ENCODE results near the gene CDC34. TPM values are rescaled to one million over a fixed set of nuclear protein-coding genes. Genes with fewer than 3 reads are reported as not detected.

The CDC34 gene
- total and polyA plus RNA-seq, 2 of the 8 experiments (the other 6 are each of a cell fraction or from before 2014, with no cell fraction given) = 95.9 to 129 TPM

DNA sequence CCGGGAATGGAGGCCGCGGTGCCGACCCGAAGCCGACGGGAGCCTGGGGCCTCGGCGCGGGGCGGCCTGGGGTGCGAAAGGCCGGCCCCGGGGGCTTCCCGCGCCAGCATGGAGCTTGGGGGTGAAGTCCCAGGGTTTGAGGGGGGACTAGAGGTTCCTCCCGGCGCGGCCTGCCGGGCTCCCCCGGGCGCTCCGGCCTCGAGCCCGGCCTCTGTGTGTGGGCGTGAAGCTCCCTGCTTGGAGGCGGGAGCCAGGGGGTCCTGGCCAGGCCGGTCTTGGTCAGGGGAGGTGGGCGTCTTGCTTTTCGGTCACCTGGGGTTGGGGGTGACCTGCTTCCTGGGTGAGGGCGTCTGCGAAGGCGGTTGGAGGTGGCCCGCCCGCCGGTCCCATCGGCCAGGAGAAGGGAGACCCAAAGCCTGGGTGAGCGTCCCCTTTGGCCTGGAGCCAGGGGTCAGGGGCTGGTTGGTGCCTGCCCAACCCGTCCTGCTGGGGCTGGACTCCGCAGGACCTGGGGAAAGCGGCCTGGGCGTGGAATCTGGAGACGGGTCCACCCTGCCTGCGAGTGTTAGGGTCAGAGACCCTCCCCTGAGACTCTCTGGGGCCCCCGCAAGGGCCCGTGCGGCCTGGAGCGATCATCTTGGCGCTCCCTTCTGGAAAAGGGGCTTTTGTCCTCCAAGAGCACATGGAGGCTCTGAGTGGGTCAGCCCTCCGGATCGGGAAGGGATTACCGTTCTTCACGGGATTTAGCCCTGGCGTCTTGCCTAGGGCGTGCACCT, 41.4 kb downstream of the CDC34 start:
- Histone ChIP-seq H3K79me1 (ENCODE audit: low read depth, low read length) (peaks cover 8% of the 10 kb centered on the region), H3K4ac (replicated peaks; ENCODE audit: insufficient read length, low read depth, low read length) (peak overlapping the region; percentile 28), H3K9me3 (ENCODE audit: insufficient read depth in 2 of 2, low read depth in 1 of 2, low read length in 1 of 2) (peaks cover 0 to 5% of the 10 kb centered on the region in 2 experiments; a peak in 1 of 4 replicates), H2AFZ (ENCODE audit: low read length) (no peak overlapping the region), H3K23ac (ENCODE audit: insufficient read length) (no peak overlapping the region), H3K27me3 (replicated peaks in 1 of 4; ENCODE audit: control insufficient read depth in 3 of 4, extremely low read depth in 1 of 4, insufficient read depth in 3 of 4, low read length in 3 of 4) (peaks cover 0 to 3% (median 0%) of the 10 kb centered on the region in 4 experiments; a peak in 1 of 7 replicates), H3K14ac (ENCODE audit: insufficient read length) (no peak overlapping the region), H4K20me1 (replicated peaks in 1 of 2; ENCODE audit: control insufficient read depth in 1 of 2, insufficient read depth in 2 of 2, low read length in 2 of 2) (peaks cover 24 to 30% of the 10 kb centered on the region in 2 experiments), H2AK5ac (ENCODE audit: low read depth, low read length) (no peak overlapping the region), H3K79me2 (ENCODE audit: control insufficient read depth in 1 of 2, insufficient read depth in 2 of 2, low read length in 2 of 2) (peaks cover 48 to 55% of the 10 kb centered on the region in 2 experiments), H3K4me1 (replicated peaks in 1 of 4; ENCODE audit: control insufficient read depth in 3 of 4, insufficient read depth in 4 of 4, low read length in 3 of 4) (peaks cover 0 to 21% (median 11%) of the 10 kb centered on the region in 4 experiments; a peak in 5 of 7 replicates), H3K23me2 (ENCODE audit: low read depth, low read length) (peaks cover 11% of the 10 kb centered on the region; the same call in 1 of the 2 replicates), H2BK120ac (replicated peaks; ENCODE audit: low read depth, low read length) (no peak overlapping the region), H3K36me3 (ENCODE audit: control insufficient read depth in 2 of 4, insufficient read depth in 4 of 4, low read length in 3 of 4) (peaks cover 0 to 7% (median 2%) of the 10 kb centered on the region in 4 experiments; a peak in 1 of 8 replicates), H3K4me3 (ENCODE audit: extremely low read depth in 1 of 4, insufficient read depth in 2 of 4, low read depth in 3 of 4, low read length in 4 of 4) (peak overlapping the region; percentile 93 to 97 (median 94)), H3K4me2 (ENCODE audit: insufficient read depth in 1 of 2, low read depth in 2 of 2, low read length in 2 of 2) (peak overlapping the region; percentile 96 to 99), H4K91ac (replicated peaks; ENCODE audit: insufficient read length, low read length) (peak overlapping the region; percentile 66), H3K56ac (replicated peaks; ENCODE audit: insufficient read length, low read depth, low read length) (peak overlapping the region; percentile 84), H2BK12ac (ENCODE audit: low read depth, low read length) (no peak overlapping the region), H4K8ac (ENCODE audit: extremely low read depth, insufficient read depth, low read length) (peak overlapping the region; percentile 97), H4K5ac (ENCODE audit: insufficient read length, low read depth, low read length) (peak overlapping the region; percentile 22), H2BK5ac (ENCODE audit: low read depth, low read length) (peak overlapping the region; percentile 78; the same call in 1 of the 2 replicates), H3K27ac (ENCODE audit: low read depth, low read length) (peak overlapping the region; percentile 81), H3K9ac (replicated peaks in 1 of 4; ENCODE audit: extremely low read depth in 1 of 4, low read depth in 3 of 4, low read length in 3 of 4) (peak overlapping the region; percentile 76 to 95 (median 92)), H2BK20ac (ENCODE audit: low read length) (no peak overlapping the region), H2BK15ac (ENCODE audit: low read length) (no peak overlapping the region), H3K18ac (ENCODE audit: extremely low read depth, low read length) (peak overlapping the region; percentile 5)
- DNase-seq (ENCODE audit: low read depth in 1 of 2, low spot score in 2 of 2) = no peak
- POLR2A ChIA-PET (ENCODE audit: partially characterized antibody) = interaction anchor here (0.7 to 2.4 kb wide), 28 partner anchors 9 to 696 kb away, joined by 3 to 17 read pairs (median 5); partner anchors contain the start of genes CIRBP, HCN2, POLRMT and RNF126
- CTCF ChIA-PET (ENCODE audit: partially characterized antibody) = interaction anchor here (0.5 kb wide), 1 partner anchor 134 kb away, joined by 3 read pairs; no protein-coding TSS in a partner anchor
- 3% methylated on average over 27 of the region's 55 CpGs; no CpG with 5 or more reads in 1 of the 2 experiments for WGBS, 2 experiments (ENCODE audit: extremely low coverage in 1 of 2, insufficient coverage in 1 of 2, insufficient read length in 1 of 2, insufficient replicate concordance in 2 of 2, low coverage in 1 of 2, low lambda C conversion rate in 2 of 2, missing lambda C conversion rate in 1 of 2)
- FAIRE-seq = no peak
- TF ChIP-seq EP300 (IDR thresholded peaks at IDR 0.05; ENCODE audit: borderline replicate concordance in 1 of 2, low read depth in 2 of 2, low read length in 2 of 2) = no peak
- no peak for TF ChIP-seq RFX5 (IDR thresholded peaks at IDR 0.05; ENCODE audit: borderline replicate concordance, low read depth, low read length)
- TF ChIP-seq JUND (IDR thresholded peaks at IDR 0.05; ENCODE audit: low read length) = no peak
- no peak for TF ChIP-seq YY1 (IDR thresholded peaks at IDR 0.05; ENCODE audit: low read depth, low read length)
- peak; percentile 50 for TF ChIP-seq ASH2L (IDR thresholded peaks at IDR 0.05; ENCODE audit: low read length)
- no peak for TF ChIP-seq KDM5A (IDR thresholded peaks at IDR 0.05; ENCODE audit: low read length)
- TF ChIP-seq NANOG (IDR thresholded peaks at IDR 0.05; ENCODE audit: insufficient read depth, low read depth, low read length, poor library complexity, severe bottlenecking) = no peak
- TF ChIP-seq, protein P1, sequence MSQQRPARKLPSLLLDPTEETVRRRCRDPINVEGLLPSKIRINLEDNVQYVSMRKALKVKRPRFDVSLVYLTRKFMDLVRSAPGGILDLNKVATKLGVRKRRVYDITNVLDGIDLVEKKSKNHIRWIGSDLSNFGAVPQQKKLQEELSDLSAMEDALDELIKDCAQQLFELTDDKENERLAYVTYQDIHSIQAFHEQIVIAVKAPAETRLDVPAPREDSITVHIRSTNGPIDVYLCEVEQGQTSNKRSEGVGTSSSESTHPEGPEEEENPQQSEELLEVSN (IDR thresholded peaks at IDR 0.05) = no peak
- no peak for TF ChIP-seq CHD1 (IDR thresholded peaks at IDR 0.05; ENCODE audit: low read depth, low read length)
- no peak for TF ChIP-seq GTF2F1 (IDR thresholded peaks at IDR 0.05; ENCODE audit: borderline replicate concordance, low read depth, low read length)
- no peak for TF ChIP-seq BACH1 (IDR thresholded peaks at IDR 0.05; ENCODE audit: low read length)

Measured in H1 (cell line).